Thyroid gland (tissue), 4 donors: ENCODE results near the gene ALG2. TPM values are rescaled to one million over a fixed set of nuclear protein-coding genes. Genes with fewer than 3 reads are reported as not detected.
"Not testable (repeated sequence)": the region's sequence is repeated elsewhere in the genome, so short reads cannot be mapped to it uniquely, and the experiment has no call there.

Source experiments
- DNase-seq, 2 donors: peaks; one replicate each; pipeline ENCODE4 v3.0.0-alpha.2; 2019
- H3K27ac ChIP-seq, 3 donors: fragments of 200-600 bp; sonication (generic); 1 replicate in 2 of 3; 2 replicates in 1 of 3; pipeline ENCODE4 v1.5.1; 2016 to 2019; ENCODE audit warnings: mild to moderate bottlenecking in 1 of 3, moderate library complexity in 1 of 3
- H3K27me3 ChIP-seq: fragments of 200-600 bp; sonication (generic); one replicate; pipeline ENCODE4 v1.5.1; 2019
- H3K36me3 ChIP-seq, 2 donors: fragments of 200-600 bp; sonication (generic); one replicate each; pipeline ENCODE4 v1.5.1; 2016 to 2019
- H3K4me1 ChIP-seq, 2 donors: fragments of 200-600 bp; sonication (generic); one replicate each; pipeline ENCODE4 v1.5.1; 2017 to 2019
- H3K4me3 ChIP-seq, 3 donors: fragments of 200-600 bp; sonication (generic); replicated peaks in 1 of 3; 1 replicate in 2 of 3; 2 replicates in 1 of 3; pipeline ENCODE4 v1.5.1; 2016; ENCODE audit warnings: mild to moderate bottlenecking in 1 of 3
- H3K9me3 ChIP-seq: fragments of 200-600 bp; sonication (generic); one replicate; pipeline ENCODE4 v1.5.1; 2017
- CTCF ChIP-seq, 6 experiments: fragments of 200-600 bp in 3 of 6; fragments of 450-650 bp in 3 of 6; sonication (generic) in 3 of 6; IDR thresholded peaks; one replicate each; pipeline ENCODE4 v1.5.1; 2016 to 2019; ENCODE audit warnings: antibody characterized with exemption in 6 of 6, mild to moderate bottlenecking in 2 of 6, inconsistent platforms in 1 of 6, moderate library complexity in 1 of 6
- POLR2A ChIP-seq, 2 donors: fragments of 450-650 bp; IDR thresholded peaks; one replicate each; pipeline ENCODE4 v1.6.1; 2017; ENCODE audit warnings: antibody characterized with exemption in 2 of 2, mild to moderate bottlenecking in 2 of 2, moderate library complexity in 1 of 2
- WGBS, 2 donors: methylation state at CpG; one replicate each; pipeline ENCODE4 v1.1.5; 2017; 5-methylcytosine and 5-hydroxymethylcytosine counted together
- intact Hi-C: fragments of 100-400 bp; cut with DNase I; formaldehyde crosslinking; loops from one replicate; pipeline ENCODE4 v1.15.1; 2023
- total RNA-seq, 4 donors: library from RNA; depleted of rRNA; stranded (reverse); fragments of >200 nt; gene quantifications; one replicate each; pipeline ENCODE4 v1.2.3, GENCODE V29; 2016

ALG2 gene
- total RNA-seq, 4 donors from 2014 or later = 45.0 to 63.9 (median 58.2) TPM

- Histone ChIP-seq H3K9me3 (no peaks in the 10 kb centered on the region), H3K36me3 (no peaks in the 10 kb centered on the region), H3K27ac (no peak overlapping the region), H3K27me3 (no peaks in the 10 kb centered on the region), H3K4me1 (no peaks in the 10 kb centered on the region), H3K4me3 (no peak overlapping the region)
- TF ChIP-seq CTCF (IDR thresholded peaks at IDR 0.05) (no peak), POLR2A (IDR thresholded peaks at IDR 0.05) (no peak)
- intact Hi-C loops = no loop called here
- no peak for DNase-seq
Measured at GRCh38 chr9:99249619-99250018, 27.9 kb upstream of the ALG2 start.

- WGBS, 2 donors = 78 to 84% methylated on average over 3 of the region's 3 CpGs
- intact Hi-C loops = no loop called here
- H3K4me1 ChIP-seq = no peaks in the 10 kb centered on the region
- no peak overlapping the region for H3K27ac ChIP-seq
- no peak overlapping the region for H3K4me3 ChIP-seq
- DNase-seq = no peak
- H3K36me3 ChIP-seq = no peaks in the 10 kb centered on the region
- no peak for TF ChIP-seq POLR2A (IDR thresholded peaks at IDR 0.05)
- TF ChIP-seq CTCF (IDR thresholded peaks at IDR 0.05) = no peak
- no peaks in the 10 kb centered on the region for H3K9me3 ChIP-seq
- no peaks in the 10 kb centered on the region for H3K27me3 ChIP-seq
Measured at GRCh38 chr9:99244344-99245260, 22.9 kb upstream of the ALG2 start.

- Histone ChIP-seq H3K27me3 (no peaks in the 10 kb centered on the region), H3K27ac (no peak overlapping the region), H3K4me1 (no peaks in the 10 kb centered on the region), H3K36me3 (peaks cover 3 to 6% of the 10 kb centered on the region in 2 donors), H3K9me3 (no peaks in the 10 kb centered on the region), H3K4me3 (no peak overlapping the region)
- WGBS, 2 donors = 87 to 91% methylated on average over 7 of the region's 7 CpGs
- TF ChIP-seq POLR2A (IDR thresholded peaks at IDR 0.05) (no peak), CTCF (IDR thresholded peaks at IDR 0.05) (no peak)
- intact Hi-C loops = no loop called here
- DNase-seq = no peak
Measured at GRCh38 chr9:99241106-99241505, 19.4 kb upstream of the ALG2 start.

- intact Hi-C loops = no loop called here
- WGBS, 2 donors = 65 to 69% methylated on average over 6 of the region's 6 CpGs
- H3K4me1 ChIP-seq = no peaks in the 10 kb centered on the region
- no peak for DNase-seq
- no peak for TF ChIP-seq CTCF (IDR thresholded peaks at IDR 0.05)
- TF ChIP-seq POLR2A (IDR thresholded peaks at IDR 0.05) = no peak
- H3K4me3 ChIP-seq = no peak overlapping the region
- no peaks in the 10 kb centered on the region for H3K27me3 ChIP-seq
- no peak overlapping the region for H3K27ac ChIP-seq
- peaks cover 3 to 6% of the 10 kb centered on the region in 2 donors for H3K36me3 ChIP-seq
- no peaks in the 10 kb centered on the region for H3K9me3 ChIP-seq
Measured at GRCh38 chr9:99239341-99240060, 17.8 kb upstream of the ALG2 start.

GRCh38 chr9:99238331-99238730 is 16.6 kb upstream of the ALG2 start:
- no peaks in the 10 kb centered on the region for H3K4me1 ChIP-seq
- no peak overlapping the region for H3K4me3 ChIP-seq
- H3K9me3 ChIP-seq = no peaks in the 10 kb centered on the region
- H3K27ac ChIP-seq = no peak overlapping the region
- intact Hi-C loops = no loop called here
- H3K27me3 ChIP-seq = no peaks in the 10 kb centered on the region
- H3K36me3 ChIP-seq = peaks cover 3 to 6% of the 10 kb centered on the region in 2 donors
- no peak for DNase-seq
- no peak for TF ChIP-seq CTCF (IDR thresholded peaks at IDR 0.05)
- TF ChIP-seq POLR2A (IDR thresholded peaks at IDR 0.05) = no peak

GRCh38 chr9:99237849-99238248 is 16.1 kb upstream of the ALG2 start:
- H3K36me3 ChIP-seq, DNase-seq, H3K27me3 ChIP-seq, H3K9me3 ChIP-seq, H3K27ac ChIP-seq, intact Hi-C loops, H3K4me1 ChIP-seq, H3K4me3 ChIP-seq: not testable (repeated sequence)
- 95 to 96% methylated on average over 4 of the region's 4 CpGs for WGBS, 2 donors
